SU-DHL-6 (cell line): ENCODE results near the gene SLC8A1.

Source experiments
- H2AFZ ChIP-seq: fragments of 200-600 bp; sonication (generic); 2 replicates; pipeline ENCODE4 v1.6.1; 2014; ENCODE audit warnings: low read depth, mild to moderate bottlenecking, moderate library complexity, mixed read lengths, antibody characterized with exemption, low read length; ENCODE audit not compliant: severe bottlenecking
- H3F3A ChIP-seq: fragments of 200-600 bp; shearing (Covaris generic); 2 replicates; pipeline ENCODE4 v1.6.0; 2016; ENCODE audit warnings: antibody characterized with exemption, mild to moderate bottlenecking; ENCODE audit not compliant: insufficient read depth
- H3K27ac ChIP-seq: fragments of 200-600 bp; sonication (generic); 2 replicates; pipeline ENCODE4 v1.5.1; 2016; ENCODE audit warnings: low read depth, mild to moderate bottlenecking, low read length, moderate library complexity, mixed read lengths
- H3K27me3 ChIP-seq: fragments of 200-600 bp; sonication (generic), shearing (Covaris generic); 2 replicates; pipeline ENCODE4 v1.6.0; 2014; ENCODE audit warnings: mild to moderate bottlenecking, low read length
- H3K36me3 ChIP-seq: fragments of 200-600 bp; sonication (generic); 2 replicates; pipeline ENCODE4 v1.6.1; 2014; ENCODE audit warnings: mild to moderate bottlenecking, low read length, mixed read lengths
- H3K4me2 ChIP-seq: fragments of 300-600, 200-600 bp; shearing (Covaris generic), sonication (generic); 2 replicates; pipeline ENCODE4 v1.6.0; 2014; ENCODE audit warnings: low read length, low read depth, mild to moderate bottlenecking; ENCODE audit not compliant: poor library complexity, severe bottlenecking
- H3K4me3 ChIP-seq: fragments of 200-600 bp; sonication (generic); 2 replicates; pipeline ENCODE4 v1.5.1; 2014; ENCODE audit warnings: antibody characterized with exemption, low read length, mild to moderate bottlenecking, mixed read lengths; ENCODE audit not compliant: insufficient read depth, poor library complexity, severe bottlenecking
- H3K79me2 ChIP-seq: fragments of 200-600 bp; sonication (generic); 2 replicates; pipeline ENCODE4 v1.6.1; 2014; ENCODE audit warnings: mild to moderate bottlenecking, low read length, moderate library complexity; ENCODE audit not compliant: insufficient read depth
- H3K9ac ChIP-seq: fragments of 200-600 bp; sonication (generic); 2 replicates; pipeline ENCODE4 v1.7.0; 2014; ENCODE audit warnings: mild to moderate bottlenecking, low read length
- H3K9me2 ChIP-seq: fragments of 200-600 bp; sonication (generic); replicated peaks from 2 replicates; pipeline ENCODE4 v1.6.1; 2014; ENCODE audit warnings: low read length; ENCODE audit not compliant: insufficient read depth
- H3K9me3 ChIP-seq: fragments of 200-600 bp; sonication (generic); 2 replicates; pipeline ENCODE4 v1.6.1; 2014; ENCODE audit warnings: low read length, mixed read lengths; ENCODE audit not compliant: insufficient read depth
- H4K20me1 ChIP-seq: fragments of 200-600 bp; sonication (generic); 2 replicates; pipeline ENCODE4 v1.6.1; 2014; ENCODE audit warnings: low read depth, mild to moderate bottlenecking, antibody characterized with exemption, low read length, moderate library complexity, mixed read lengths
- EZH2phosphoT487 ChIP-seq: fragments of 200-600 bp; sonication (generic), shearing (Covaris generic); conservative IDR thresholded peaks from 2 replicates; pipeline ENCODE4 v1.6.1; 2018; ENCODE audit warnings: mild to moderate bottlenecking, antibody characterized with exemption, low read length, moderate library complexity, mixed read lengths
- TF ChIP-seq, protein P1 (sequence below): fragments of 200-600 bp; sonication (generic); IDR thresholded peaks from one replicate; pipeline ENCODE4 v1.5.1; 2017; ENCODE audit warnings: antibody characterized with exemption, mild to moderate bottlenecking, low read length, moderate library complexity; ENCODE audit not compliant: insufficient read depth, poor library complexity, severe bottlenecking

SLC8A1 gene

GRCh38 chr2:40431600-40431955 is 20.3 kb downstream of the SLC8A1 start:
- H3K9me2 ChIP-seq = no peaks in the 10 kb centered on the region
- H3F3A ChIP-seq = no peaks in the 10 kb centered on the region
- no peaks in the 10 kb centered on the region for H3K27me3 ChIP-seq
- no peaks in the 10 kb centered on the region for H3K79me2 ChIP-seq
- H3K9ac ChIP-seq = no peak overlapping the region
- H4K20me1 ChIP-seq = no peaks in the 10 kb centered on the region
- H3K36me3 ChIP-seq = no peaks in the 10 kb centered on the region
- H3K4me2 ChIP-seq = no peak overlapping the region
- H2AFZ ChIP-seq = no peak overlapping the region
- no peak overlapping the region for H3K27ac ChIP-seq
- no peaks in the 10 kb centered on the region for H3K9me3 ChIP-seq
- TF ChIP-seq EZH2phosphoT487 = no peak
- TF ChIP-seq, protein P1, sequence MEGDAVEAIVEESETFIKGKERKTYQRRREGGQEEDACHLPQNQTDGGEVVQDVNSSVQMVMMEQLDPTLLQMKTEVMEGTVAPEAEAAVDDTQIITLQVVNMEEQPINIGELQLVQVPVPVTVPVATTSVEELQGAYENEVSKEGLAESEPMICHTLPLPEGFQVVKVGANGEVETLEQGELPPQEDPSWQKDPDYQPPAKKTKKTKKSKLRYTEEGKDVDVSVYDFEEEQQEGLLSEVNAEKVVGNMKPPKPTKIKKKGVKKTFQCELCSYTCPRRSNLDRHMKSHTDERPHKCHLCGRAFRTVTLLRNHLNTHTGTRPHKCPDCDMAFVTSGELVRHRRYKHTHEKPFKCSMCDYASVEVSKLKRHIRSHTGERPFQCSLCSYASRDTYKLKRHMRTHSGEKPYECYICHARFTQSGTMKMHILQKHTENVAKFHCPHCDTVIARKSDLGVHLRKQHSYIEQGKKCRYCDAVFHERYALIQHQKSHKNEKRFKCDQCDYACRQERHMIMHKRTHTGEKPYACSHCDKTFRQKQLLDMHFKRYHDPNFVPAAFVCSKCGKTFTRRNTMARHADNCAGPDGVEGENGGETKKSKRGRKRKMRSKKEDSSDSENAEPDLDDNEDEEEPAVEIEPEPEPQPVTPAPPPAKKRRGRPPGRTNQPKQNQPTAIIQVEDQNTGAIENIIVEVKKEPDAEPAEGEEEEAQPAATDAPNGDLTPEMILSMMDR = no peak
- H3K4me3 ChIP-seq = no peak overlapping the region

DNA sequence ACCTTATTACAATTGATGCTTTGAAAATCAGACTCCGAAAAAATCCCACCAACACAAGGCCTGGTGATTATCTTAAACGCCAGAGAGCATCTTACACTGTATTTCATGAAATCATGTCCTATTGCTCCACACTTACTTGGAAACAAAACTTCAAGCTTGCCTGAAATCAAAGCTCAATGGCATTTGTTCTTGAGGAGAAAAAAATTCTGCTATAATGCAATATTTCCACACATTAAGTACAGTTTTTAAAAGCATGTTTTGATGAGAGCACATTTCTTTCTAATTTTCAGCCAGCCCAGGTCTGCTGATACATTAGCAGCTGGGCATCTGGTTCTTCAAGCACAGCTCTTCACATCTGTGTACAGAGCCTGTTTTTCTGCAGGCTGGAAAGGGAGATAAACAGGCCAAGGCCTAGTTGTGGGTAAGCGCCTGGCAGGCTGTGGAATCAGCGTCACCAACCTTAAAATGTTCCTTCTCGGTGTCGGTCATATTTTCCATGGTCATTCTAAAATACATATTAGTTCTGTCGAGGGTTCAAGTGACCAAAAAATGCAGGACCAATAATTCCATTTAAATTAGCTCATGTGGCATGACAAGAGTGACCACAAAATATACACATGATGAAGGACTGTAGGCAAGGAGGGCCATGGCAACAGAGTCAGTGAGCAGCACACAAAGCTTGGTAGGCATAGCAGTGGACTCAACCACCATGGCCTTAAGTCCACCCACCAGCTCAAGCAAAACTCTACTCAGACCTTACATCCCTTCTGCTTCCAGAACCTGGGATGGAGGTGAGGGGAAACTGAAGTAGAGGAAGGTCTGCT is 20.9 kb downstream of the SLC8A1 start:
- no peaks in the 10 kb centered on the region for H3K27me3 ChIP-seq
- no peaks in the 10 kb centered on the region for H3F3A ChIP-seq
- H3K79me2 ChIP-seq = no peaks in the 10 kb centered on the region
- no peaks in the 10 kb centered on the region for H3K36me3 ChIP-seq
- H3K4me3 ChIP-seq = no peak overlapping the region
- H2AFZ ChIP-seq = no peak overlapping the region
- H4K20me1 ChIP-seq = no peaks in the 10 kb centered on the region
- no peaks in the 10 kb centered on the region for H3K9me2 ChIP-seq
- H3K27ac ChIP-seq = no peak overlapping the region
- H3K9ac ChIP-seq = no peak overlapping the region
- no peaks in the 10 kb centered on the region for H3K9me3 ChIP-seq
- H3K4me2 ChIP-seq = no peak overlapping the region
- TF ChIP-seq EZH2phosphoT487 = no peak
- TF ChIP-seq, protein P1 = no peak

- Histone ChIP-seq H3K36me3 (no peaks in the 10 kb centered on the region), H3K9me3 (no peaks in the 10 kb centered on the region), H3K9me2 (no peaks in the 10 kb centered on the region), H3K4me2 (no peak overlapping the region), H3K4me3 (no peak overlapping the region), H3K27me3 (no peaks in the 10 kb centered on the region), H3K79me2 (no peaks in the 10 kb centered on the region), H3K9ac (no peak overlapping the region), H3K27ac (no peak overlapping the region), H2AFZ (no peak overlapping the region), H3F3A (no peaks in the 10 kb centered on the region), H4K20me1 (no peaks in the 10 kb centered on the region)
- TF ChIP-seq, protein P1 = no peak
- TF ChIP-seq EZH2phosphoT487 = no peak
Observed at GRCh38 chr2:40428439-40428838, 23.5 kb downstream of the SLC8A1 start.
